ENCODE data around the gene UBTF.
"Not testable (repeated sequence)": the region's sequence is repeated elsewhere in the genome, so short reads cannot be mapped to it uniquely, and the experiment has no call there.

UBTF gene

GRCh38 chr17:44247440-44247841 is 28.0 kb upstream of the UBTF start:
- no peak for FAIRE-seq

GRCh38 chr17:44241106-44241624 is 21.7 kb upstream of the UBTF start:
- no peak for FAIRE-seq

GRCh38 chr17:44237886-44238285 is 18.4 kb upstream of the UBTF start:
- FAIRE-seq: not testable (repeated sequence)

- FAIRE-seq: no peak
Measured at GRCh38 chr17:44236444-44236991, 17.0 kb upstream of the UBTF start.

- no peak for FAIRE-seq
Measured at GRCh38 chr17:44235583-44235936, 16.1 kb upstream of the UBTF start.

- FAIRE-seq: no peak
Measured at GRCh38 chr17:44233582-44233981, 14.1 kb upstream of the UBTF start.

- no peak for FAIRE-seq
Measured at GRCh38 chr17:44232061-44232460, 12.6 kb upstream of the UBTF start.

- no peak for FAIRE-seq
Measured at GRCh38 chr17:44230140-44230539, 10.7 kb upstream of the UBTF start.

GRCh38 chr17:44229090-44229489 is 9.6 kb upstream of the UBTF start:
- FAIRE-seq: no peak

- FAIRE-seq: no peak
Measured at GRCh38 chr17:44223541-44224071, 4.1 kb upstream of the UBTF start.

- FAIRE-seq: no peak
Measured at GRCh38 chr17:44222112-44222869, 2.8 kb upstream of the UBTF start.

- FAIRE-seq: no peak
Measured at GRCh38 chr17:44221862-44222111, 2.3 kb upstream of the UBTF start.

- FAIRE-seq: no peak
Measured at GRCh38 chr17:44221084-44221861, 1.8 kb upstream of the UBTF start.

- no peak for FAIRE-seq
Measured at GRCh38 chr17:44220213-44221083, 973 bp upstream of the UBTF start.

GRCh38 chr17:44219108-44219615 is 313 bp downstream of the UBTF start:
- FAIRE-seq: no peak

- FAIRE-seq: no peak
Measured at GRCh38 chr17:44218344-44219107, 949 bp downstream of the UBTF start.

GRCh38 chr17:44217738-44218343 is 1.6 kb downstream of the UBTF start:
- FAIRE-seq: no peak

- FAIRE-seq: no peak
Measured at GRCh38 chr17:44216694-44217093, 2.8 kb downstream of the UBTF start.

GRCh38 chr17:44216173-44216572 is 3.3 kb downstream of the UBTF start:
- FAIRE-seq: no peak

GRCh38 chr17:44214896-44215295 is 4.6 kb downstream of the UBTF start:
- no peak for FAIRE-seq

- no peak for FAIRE-seq
Measured at GRCh38 chr17:44214230-44214494, 5.3 kb downstream of the UBTF start.

Data from A204.1 (cell line).